PC-9 (cell line): ENCODE measurements around the gene ADGRD1.

Experiments used
- CTCF ChIP-seq: fragments of 200-600 bp; sonication (generic); conservative IDR thresholded peaks from 2 replicates; pipeline ENCODE4 v1.6.1; 2017; ENCODE audit warnings: mixed run types, antibody characterized with exemption, mild to moderate bottlenecking, moderate library complexity
- EZH2 ChIP-seq: fragments of 200-600 bp; sonication (generic); IDR thresholded peaks from 2 replicates; pipeline ENCODE4 v1.8.0; 2017; ENCODE audit warnings: antibody characterized with exemption, low read depth

GRCh38 chr12:131040491-131040890, 86.8 kb downstream of the ADGRD1 start:
- TF ChIP-seq CTCF (no peak), EZH2 (no peak)
